Measurements from ENCODE around the gene C3orf49.

Gene C3orf49

DNA sequence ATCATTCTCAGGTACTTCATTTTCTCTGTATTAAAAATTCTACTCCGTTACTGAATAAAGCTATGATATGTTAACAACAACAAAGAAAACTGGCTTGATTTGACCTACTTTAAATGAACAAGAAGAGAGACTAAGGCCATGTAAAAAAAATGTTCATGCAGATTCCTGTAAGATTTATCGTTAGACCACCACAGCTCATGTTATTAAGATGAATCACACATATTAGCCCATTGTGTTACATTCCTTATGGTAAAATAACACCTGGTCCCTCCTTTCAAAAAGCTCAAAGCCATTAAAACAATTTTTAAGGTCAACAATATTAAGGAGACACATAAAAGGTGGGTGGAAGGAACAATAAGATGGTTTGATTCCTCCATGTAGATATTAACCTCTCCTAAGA is 38.2 kb downstream of the C3orf49 start:
- TF ChIP-seq, protein P1, sequence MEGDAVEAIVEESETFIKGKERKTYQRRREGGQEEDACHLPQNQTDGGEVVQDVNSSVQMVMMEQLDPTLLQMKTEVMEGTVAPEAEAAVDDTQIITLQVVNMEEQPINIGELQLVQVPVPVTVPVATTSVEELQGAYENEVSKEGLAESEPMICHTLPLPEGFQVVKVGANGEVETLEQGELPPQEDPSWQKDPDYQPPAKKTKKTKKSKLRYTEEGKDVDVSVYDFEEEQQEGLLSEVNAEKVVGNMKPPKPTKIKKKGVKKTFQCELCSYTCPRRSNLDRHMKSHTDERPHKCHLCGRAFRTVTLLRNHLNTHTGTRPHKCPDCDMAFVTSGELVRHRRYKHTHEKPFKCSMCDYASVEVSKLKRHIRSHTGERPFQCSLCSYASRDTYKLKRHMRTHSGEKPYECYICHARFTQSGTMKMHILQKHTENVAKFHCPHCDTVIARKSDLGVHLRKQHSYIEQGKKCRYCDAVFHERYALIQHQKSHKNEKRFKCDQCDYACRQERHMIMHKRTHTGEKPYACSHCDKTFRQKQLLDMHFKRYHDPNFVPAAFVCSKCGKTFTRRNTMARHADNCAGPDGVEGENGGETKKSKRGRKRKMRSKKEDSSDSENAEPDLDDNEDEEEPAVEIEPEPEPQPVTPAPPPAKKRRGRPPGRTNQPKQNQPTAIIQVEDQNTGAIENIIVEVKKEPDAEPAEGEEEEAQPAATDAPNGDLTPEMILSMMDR (IDR thresholded peaks at IDR 0.05; ENCODE audit: low read depth, low read length, missing control alignments): no peak
- DNase-seq (ENCODE audit: extremely low read depth, low read depth): no peak
- no peak overlapping the region for H3K4me3 ChIP-seq (replicated peaks; ENCODE audit: low read depth, low read length)

DNA sequence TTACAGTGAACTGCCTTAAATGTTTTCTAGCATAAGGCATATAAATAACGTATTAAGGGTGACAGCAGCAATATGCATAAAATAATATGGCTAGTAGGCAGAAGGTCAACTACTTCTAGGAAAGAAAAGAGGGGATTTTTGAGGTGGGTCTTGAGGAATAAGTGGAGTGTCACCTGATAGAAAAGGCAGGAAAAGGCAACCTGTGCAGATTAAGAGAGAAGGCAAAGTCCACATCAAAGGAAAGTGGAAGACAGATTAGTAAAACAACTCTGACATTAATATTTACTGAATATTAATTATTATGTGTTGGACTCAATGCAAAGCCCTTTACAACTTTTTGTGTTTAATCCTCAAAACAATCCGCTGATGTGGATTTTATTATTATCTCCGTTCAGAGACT is 41.7 kb downstream of the C3orf49 start:
- TF ChIP-seq, protein P1 (IDR thresholded peaks at IDR 0.05; ENCODE audit: low read depth, low read length, missing control alignments): no peak
- DNase-seq (ENCODE audit: extremely low read depth, low read depth): no peak
- no peak overlapping the region for H3K4me3 ChIP-seq (replicated peaks; ENCODE audit: low read depth, low read length)

- TF ChIP-seq, protein P1 (IDR thresholded peaks at IDR 0.05; ENCODE audit: low read depth, low read length, missing control alignments): no peak
- no peak overlapping the region for H3K4me3 ChIP-seq (replicated peaks; ENCODE audit: low read depth, low read length)
- DNase-seq (ENCODE audit: extremely low read depth, low read depth): no peak
These were observed 42.2 kb downstream of the C3orf49 start for GRCh38 chr3:63861306-63861705.

DNA sequence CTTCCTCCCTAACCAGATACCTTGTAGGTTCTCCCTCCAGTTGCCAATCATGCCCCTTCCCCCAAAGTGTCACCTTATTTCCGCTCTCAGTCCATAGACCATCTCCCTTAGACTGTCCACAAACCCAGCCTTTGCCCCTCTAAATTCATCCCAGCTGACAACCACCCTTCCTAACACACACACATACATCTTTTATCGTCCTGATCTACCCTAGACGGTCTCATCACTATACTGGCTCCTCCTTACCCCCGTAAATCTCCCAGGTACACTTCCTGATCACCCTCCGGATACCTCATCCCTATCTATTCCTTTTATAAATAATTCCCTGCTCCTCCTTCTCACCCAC is 43.7 kb downstream of the C3orf49 start:
- TF ChIP-seq, protein P1 (IDR thresholded peaks at IDR 0.05; ENCODE audit: low read depth, low read length, missing control alignments): no peak
- DNase-seq (ENCODE audit: extremely low read depth, low read depth): no peak
- H3K4me3 ChIP-seq (replicated peaks; ENCODE audit: low read depth, low read length): peak overlapping the region; percentile 83

- no peak for DNase-seq (ENCODE audit: extremely low read depth, low read depth)
- peak within 1 kb of the TSS; percentile 83 for H3K4me3 ChIP-seq (replicated peaks; ENCODE audit: low read depth, low read length)
- TF ChIP-seq, protein P1 (IDR thresholded peaks at IDR 0.05; ENCODE audit: low read depth, low read length, missing control alignments): no peak
These were observed 44.3 kb downstream of the C3orf49 start, which contains the start of the genes ATXN7 and THOC7 for GRCh38 chr3:63863150-63864007. ATXN7 (plus strand) TSS chr3:63863867; CDS start chr3:63912599, 48,732 bp downstream. THOC7 (minus strand) TSS chr3:63863805; CDS start chr3:63863790, 15 bp downstream.

DNA sequence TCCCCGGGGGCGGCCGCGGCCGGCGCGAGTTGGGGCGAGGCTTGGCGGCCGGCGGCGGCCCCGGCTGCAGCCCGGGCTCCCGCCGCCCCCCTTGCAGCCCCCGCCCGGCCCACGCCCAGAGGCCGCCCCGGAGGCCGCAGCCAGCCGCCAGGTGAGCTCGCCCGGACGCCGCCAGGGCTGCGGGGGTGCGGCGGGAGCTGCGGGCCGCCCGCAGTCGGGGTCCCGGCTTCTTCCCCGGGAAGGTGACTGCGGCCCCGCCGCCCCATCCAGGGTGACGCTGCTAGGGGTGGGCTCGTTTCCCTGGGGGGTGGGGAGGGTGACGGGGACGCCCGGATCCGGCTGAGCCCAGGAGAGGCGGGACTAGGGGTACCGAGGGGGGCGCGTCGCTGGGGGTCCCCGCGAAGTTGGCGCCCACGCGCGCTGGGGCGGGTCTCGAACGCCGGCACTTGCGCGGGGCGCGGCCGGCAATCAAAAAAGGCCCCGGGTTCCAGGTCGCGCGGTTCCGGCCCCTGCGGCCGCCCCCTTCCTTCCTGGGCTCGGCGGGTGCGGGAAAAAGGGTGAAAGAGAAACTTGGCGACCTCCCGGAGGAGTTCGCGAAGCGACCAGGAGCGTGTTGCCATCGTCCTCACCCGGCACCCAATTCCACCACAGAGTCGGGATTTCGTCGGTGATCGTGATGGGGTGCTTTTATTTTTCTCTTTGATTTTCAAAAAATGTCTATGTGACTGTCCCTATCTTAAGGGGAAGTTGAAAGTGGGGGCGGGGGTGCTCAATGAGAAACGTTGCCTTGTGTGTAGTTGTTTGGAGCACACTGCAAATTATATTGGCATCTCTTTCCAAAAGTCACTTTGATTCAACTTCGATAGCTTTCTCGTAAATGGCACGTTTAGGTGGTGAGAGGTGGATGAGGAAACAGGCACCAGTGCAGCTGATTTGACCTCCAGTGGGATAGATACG is 45.2 kb downstream of the C3orf49 start:
- H3K4me3 ChIP-seq (replicated peaks; ENCODE audit: low read depth, low read length): peak overlapping the region; percentile 56
- DNase-seq (ENCODE audit: extremely low read depth, low read depth): no peak
- TF ChIP-seq, protein P1 (IDR thresholded peaks at IDR 0.05; ENCODE audit: low read depth, low read length, missing control alignments): no peak

Data from HFF-Myc (cell line).